ENCODE data around the gene ARID5B.

ARID5B gene

GRCh38 chr10:62029401-62029800 lies 127.9 kb downstream of the ARID5B start:
- no peak for FAIRE-seq
- no peak for TF ChIP-seq POU2F2 (IDR thresholded peaks at IDR 0.05; ENCODE audit: low read depth, low read length)
- no peak for DNase-seq (ENCODE audit: insufficient read length, low spot score)

- DNase-seq (ENCODE audit: insufficient read length, low spot score), result no peak
- no peak for FAIRE-seq
- TF ChIP-seq SPI1 (IDR thresholded peaks at IDR 0.05; ENCODE audit: low read depth, low read length) (no peak), PAX5 (IDR thresholded peaks at IDR 0.05; ENCODE audit: insufficient read depth, low read length, severe bottlenecking) (no peak), POLR2AphosphoS5 (IDR thresholded peaks at IDR 0.05; ENCODE audit: low read depth, low read length) (no peak), TAF1 (IDR thresholded peaks at IDR 0.05; ENCODE audit: low read depth, low read length) (no peak), POLR2A (IDR thresholded peaks at IDR 0.05; ENCODE audit: low read depth, low read length) (no peak), POU2F2 (IDR thresholded peaks at IDR 0.05; ENCODE audit: low read depth, low read length) (no peak)
Observed at GRCh38 chr10:62031507-62031906, 130.0 kb downstream of the ARID5B start.

- FAIRE-seq, result no peak
Observed at GRCh38 chr10:62033125-62033524, 131.6 kb downstream of the ARID5B start.

GRCh38 chr10:62034096-62034640 lies 132.7 kb downstream of the ARID5B start:
- no peak for TF ChIP-seq SPI1 (IDR thresholded peaks at IDR 0.05; ENCODE audit: low read depth, low read length)
- no peak for TF ChIP-seq POLR2AphosphoS5 (IDR thresholded peaks at IDR 0.05; ENCODE audit: low read depth, low read length)
- TF ChIP-seq POLR2A (IDR thresholded peaks at IDR 0.05; ENCODE audit: low read depth, low read length), result no peak
- FAIRE-seq (no peak), DNase-seq (ENCODE audit: insufficient read length, low spot score) (no peak)

More at GRCh38 chr10:62033125-62033524, 131.6 kb downstream of the ARID5B start:
- DNase-seq (ENCODE audit: insufficient read length, low spot score), result no peak
- TF ChIP-seq SPI1 (IDR thresholded peaks at IDR 0.05; ENCODE audit: low read depth, low read length) (no peak), PAX5 (IDR thresholded peaks at IDR 0.05; ENCODE audit: insufficient read depth, low read length, severe bottlenecking) (no peak), POLR2A (IDR thresholded peaks at IDR 0.05; ENCODE audit: low read depth, low read length) (no peak), TAF1 (IDR thresholded peaks at IDR 0.05; ENCODE audit: low read depth, low read length) (no peak), POU2F2 (IDR thresholded peaks at IDR 0.05; ENCODE audit: low read depth, low read length) (no peak)

GRCh38 chr10:62036186-62037081 lies 134.9 kb downstream of the ARID5B start:
- FAIRE-seq (no peak), DNase-seq (ENCODE audit: insufficient read length, low spot score) (no peak)
- TF ChIP-seq POLR2A (IDR thresholded peaks at IDR 0.05; ENCODE audit: low read depth, low read length) (no peak), POLR2AphosphoS5 (IDR thresholded peaks at IDR 0.05; ENCODE audit: low read depth, low read length) (no peak), PAX5 (IDR thresholded peaks at IDR 0.05; ENCODE audit: insufficient read depth, low read length, severe bottlenecking) (no peak), SPI1 (IDR thresholded peaks at IDR 0.05; ENCODE audit: low read depth, low read length) (no peak), POU2F2 (IDR thresholded peaks at IDR 0.05; ENCODE audit: low read depth, low read length) (no peak), TAF1 (IDR thresholded peaks at IDR 0.05; ENCODE audit: low read depth, low read length) (no peak)

- no peak for FAIRE-seq
- TF ChIP-seq POLR2AphosphoS5 (IDR thresholded peaks at IDR 0.05; ENCODE audit: low read depth, low read length) (no peak), PAX5 (IDR thresholded peaks at IDR 0.05; ENCODE audit: insufficient read depth, low read length, severe bottlenecking) (no peak), POU2F2 (IDR thresholded peaks at IDR 0.05; ENCODE audit: low read depth, low read length) (no peak), POLR2A (IDR thresholded peaks at IDR 0.05; ENCODE audit: low read depth, low read length) (no peak), SPI1 (IDR thresholded peaks at IDR 0.05; ENCODE audit: low read depth, low read length) (no peak), TAF1 (IDR thresholded peaks at IDR 0.05; ENCODE audit: low read depth, low read length) (no peak)
Observed at GRCh38 chr10:62037166-62037831, 135.8 kb downstream of the ARID5B start.

GRCh38 chr10:62037890-62038608 lies 136.6 kb downstream of the ARID5B start:
- FAIRE-seq, result no peak
- DNase-seq (ENCODE audit: insufficient read length, low spot score), result no peak
- TF ChIP-seq SPI1 (IDR thresholded peaks at IDR 0.05; ENCODE audit: low read depth, low read length) (no peak), POU2F2 (IDR thresholded peaks at IDR 0.05; ENCODE audit: low read depth, low read length) (no peak)

More at GRCh38 chr10:62037166-62037831, 135.8 kb downstream of the ARID5B start:
- no peak for DNase-seq (ENCODE audit: insufficient read length, low spot score)

- TF ChIP-seq PAX5 (IDR thresholded peaks at IDR 0.05; ENCODE audit: insufficient read depth, low read length, severe bottlenecking) (no peak), POLR2A (IDR thresholded peaks at IDR 0.05; ENCODE audit: low read depth, low read length) (no peak), TAF1 (IDR thresholded peaks at IDR 0.05; ENCODE audit: low read depth, low read length) (no peak), POLR2AphosphoS5 (IDR thresholded peaks at IDR 0.05; ENCODE audit: low read depth, low read length) (no peak), SPI1 (IDR thresholded peaks at IDR 0.05; ENCODE audit: low read depth, low read length) (no peak), POU2F2 (IDR thresholded peaks at IDR 0.05; ENCODE audit: low read depth, low read length) (no peak)
- FAIRE-seq (peak; percentile 86), DNase-seq (ENCODE audit: insufficient read length, low spot score) (peak; percentile 20)
Observed at GRCh38 chr10:62038609-62039190, 137.2 kb downstream of the ARID5B start.

- no peak for TF ChIP-seq PAX5 (IDR thresholded peaks at IDR 0.05; ENCODE audit: insufficient read depth, low read length, severe bottlenecking)
- TF ChIP-seq SPI1 (IDR thresholded peaks at IDR 0.05; ENCODE audit: low read depth, low read length), result no peak
- TF ChIP-seq TAF1 (IDR thresholded peaks at IDR 0.05; ENCODE audit: low read depth, low read length), result no peak
- no peak for TF ChIP-seq POU2F2 (IDR thresholded peaks at IDR 0.05; ENCODE audit: low read depth, low read length)
- TF ChIP-seq POLR2A (IDR thresholded peaks at IDR 0.05; ENCODE audit: low read depth, low read length), result no peak
- TF ChIP-seq POLR2AphosphoS5 (IDR thresholded peaks at IDR 0.05; ENCODE audit: low read depth, low read length), result no peak
- DNase-seq (ENCODE audit: insufficient read length, low spot score) (no peak), FAIRE-seq (no peak)
Observed at GRCh38 chr10:62039954-62040353, 138.5 kb downstream of the ARID5B start.

All from GM12891 (cell line).